Activated T-helper 1 cell treated with anti-CD3 and anti-CD28 coated beads, Interleukin-12 subunit alpha, Interleukin-12 subunit beta, Interleukin-2, Interleukin-4 antibody, amounts not matched to agents 30 ng/mL and 10 ng/mL and 1 ng/mL, durations not matched to agents 14 hours and 24 hours and 36 hours (primary cell): Measurements from ENCODE around the gene CDK19. TPM values are rescaled to one million over a fixed set of nuclear protein-coding genes. Genes with fewer than 3 reads are reported as not detected.
"Not testable (repeated sequence)": the region's sequence is repeated elsewhere in the genome, so short reads cannot be mapped to it uniquely, and the experiment has no call there.

Experiments
- DNase-seq: peaks from one replicate; pipeline ENCODE4 v3.0.0; 2021; ENCODE audit warnings: low spot score
- H3K27ac Mint-ChIP-seq: one replicate; pipeline ENCODE4 v1.8.0; 2021; ENCODE audit warnings: mild to moderate bottlenecking, mixed read lengths
- H3K27me3 Mint-ChIP-seq: one replicate; pipeline ENCODE4 v1.8.0; 2022; ENCODE audit warnings: mild to moderate bottlenecking, moderate library complexity, mixed read lengths; ENCODE audit not compliant: insufficient read depth
- H3K36me3 Mint-ChIP-seq: one replicate; pipeline ENCODE4 v1.8.0; 2021; ENCODE audit warnings: low read depth, mixed read lengths
- H3K4me1 Mint-ChIP-seq: one replicate; pipeline ENCODE4 v1.8.0; 2021; ENCODE audit warnings: low read depth, mixed read lengths
- H3K4me3 Mint-ChIP-seq: one replicate; pipeline ENCODE4 v1.8.0; 2021; ENCODE audit warnings: mild to moderate bottlenecking, moderate library complexity, mixed read lengths
- H3K9me3 Mint-ChIP-seq: one replicate; pipeline ENCODE4 v1.8.0; 2021; ENCODE audit warnings: mixed read lengths
- intact Hi-C: fragments of 100-400 bp; cut with micrococcal nuclease; formaldehyde crosslinking; loops from one replicate; pipeline ENCODE4 v1.15.1; 2024
- total RNA-seq: library from RNA; stranded (reverse); gene quantifications from 2 replicates; pipeline ENCODE4 v1.2.3, GENCODE V29; 2022

Gene CDK19
- total RNA-seq, 1 donor from 2014 or later: 12.4 TPM

GRCh38 chr6:110581679-110582078 is 233.6 kb downstream of the CDK19 start:
- intact Hi-C loops: no loop called here
- Mint-ChIP-seq H3K4me1 (no peaks in the 10 kb centered on the region), H3K27me3 (peaks cover 11% of the 10 kb centered on the region), H3K36me3 (no peaks in the 10 kb centered on the region), H3K4me3 (no peak overlapping the region), H3K9me3 (peaks cover 5% of the 10 kb centered on the region), H3K27ac (no peak overlapping the region)
- DNase-seq: no peak

- DNase-seq, H3K9me3 Mint-ChIP-seq, H3K36me3 Mint-ChIP-seq, intact Hi-C loops, H3K27ac Mint-ChIP-seq, H3K4me1 Mint-ChIP-seq, H3K4me3 Mint-ChIP-seq: not testable (repeated sequence)
- peaks cover 13% of the 10 kb centered on the region for H3K27me3 Mint-ChIP-seq
These were observed 237.6 kb downstream of the CDK19 start for GRCh38 chr6:110577596-110578167.

GRCh38 chr6:110575925-110576463 is 239.3 kb downstream of the CDK19 start:
- Mint-ChIP-seq H3K4me3 (no peak overlapping the region), H3K9me3 (peaks cover 5% of the 10 kb centered on the region), H3K36me3 (no peaks in the 10 kb centered on the region), H3K4me1 (no peaks in the 10 kb centered on the region), H3K27me3 (peaks cover 13% of the 10 kb centered on the region), H3K27ac (no peak overlapping the region)
- no peak for DNase-seq
- intact Hi-C loops: no loop called here

- Mint-ChIP-seq H3K27me3 (peaks cover 13% of the 10 kb centered on the region), H3K36me3 (no peaks in the 10 kb centered on the region), H3K4me1 (no peaks in the 10 kb centered on the region), H3K4me3 (no peak overlapping the region), H3K9me3 (peaks cover 5% of the 10 kb centered on the region), H3K27ac (no peak overlapping the region)
- intact Hi-C loops: no loop called here
- no peak for DNase-seq
These were observed 240.5 kb downstream of the CDK19 start for GRCh38 chr6:110574817-110575216.

- Mint-ChIP-seq H3K4me3 (no peak overlapping the region), H3K27me3 (peaks cover 5% of the 10 kb centered on the region), H3K4me1 (no peaks in the 10 kb centered on the region), H3K9me3 (no peaks in the 10 kb centered on the region), H3K27ac (no peak overlapping the region), H3K36me3 (no peaks in the 10 kb centered on the region)
- intact Hi-C loops: no loop called here
- no peak for DNase-seq
These were observed 241.7 kb downstream of the CDK19 start for GRCh38 chr6:110573537-110573936.

- peaks cover 5% of the 10 kb centered on the region for H3K27me3 Mint-ChIP-seq
- DNase-seq: no peak
- no peaks in the 10 kb centered on the region for H3K4me1 Mint-ChIP-seq
- no peaks in the 10 kb centered on the region for H3K36me3 Mint-ChIP-seq
- H3K9me3 Mint-ChIP-seq: no peaks in the 10 kb centered on the region
- no peak overlapping the region for H3K27ac Mint-ChIP-seq
- H3K4me3 Mint-ChIP-seq: no peak overlapping the region
- intact Hi-C loops: no loop called here
These were observed 242.1 kb downstream of the CDK19 start for GRCh38 chr6:110573136-110573535.

- Mint-ChIP-seq H3K9me3 (no peaks in the 10 kb centered on the region), H3K36me3 (no peaks in the 10 kb centered on the region)
- no peak for DNase-seq
These were observed 247.1 kb downstream of the CDK19 start for GRCh38 chr6:110567957-110568696.

GRCh38 chr6:110566346-110567125 is 248.7 kb downstream of the CDK19 start:
- intact Hi-C loops: no loop called here
- Mint-ChIP-seq H3K36me3 (peaks cover 2% of the 10 kb centered on the region), H3K9me3 (peaks cover 10% of the 10 kb centered on the region), H3K4me3 (no peak overlapping the region), H3K4me1 (peaks cover 5% of the 10 kb centered on the region), H3K27ac (no peak overlapping the region), H3K27me3 (no peaks in the 10 kb centered on the region)
- no peak for DNase-seq

More at GRCh38 chr6:110567957-110568696, 247.1 kb downstream of the CDK19 start:
- Mint-ChIP-seq H3K4me1 (no peaks in the 10 kb centered on the region), H3K27ac (no peak overlapping the region), H3K27me3 (no peaks in the 10 kb centered on the region), H3K4me3 (no peak overlapping the region)
- intact Hi-C loops: no loop called here

GRCh38 chr6:110564703-110565421 is 250.4 kb downstream of the CDK19 start:
- DNase-seq: no peak
- H3K27ac Mint-ChIP-seq: no peak overlapping the region
- H3K4me1 Mint-ChIP-seq: peaks cover 20% of the 10 kb centered on the region
- peaks cover 10% of the 10 kb centered on the region for H3K9me3 Mint-ChIP-seq
- H3K36me3 Mint-ChIP-seq: peaks cover 2% of the 10 kb centered on the region
- H3K27me3 Mint-ChIP-seq: no peaks in the 10 kb centered on the region
- intact Hi-C loops: no loop called here
- H3K4me3 Mint-ChIP-seq: no peak overlapping the region

GRCh38 chr6:110563711-110564110 is 251.6 kb downstream of the CDK19 start:
- intact Hi-C loops: no loop called here
- H3K27me3 Mint-ChIP-seq: no peaks in the 10 kb centered on the region
- DNase-seq: no peak

GRCh38 chr6:110562316-110562915 is 252.9 kb downstream of the CDK19 start:
- no peak overlapping the region for H3K27ac Mint-ChIP-seq
- no peak overlapping the region for H3K4me3 Mint-ChIP-seq
- H3K4me1 Mint-ChIP-seq: peaks cover 25% of the 10 kb centered on the region
- no peak for DNase-seq
- H3K9me3 Mint-ChIP-seq: peaks cover 10% of the 10 kb centered on the region
- intact Hi-C loops: no loop called here
- H3K36me3 Mint-ChIP-seq: peaks cover 4% of the 10 kb centered on the region
- H3K27me3 Mint-ChIP-seq: no peaks in the 10 kb centered on the region

More at GRCh38 chr6:110563711-110564110, 251.6 kb downstream of the CDK19 start:
- no peak overlapping the region for H3K27ac Mint-ChIP-seq
- peaks cover 4% of the 10 kb centered on the region for H3K36me3 Mint-ChIP-seq
- no peak overlapping the region for H3K4me3 Mint-ChIP-seq
- peaks cover 25% of the 10 kb centered on the region for H3K4me1 Mint-ChIP-seq
- peaks cover 10% of the 10 kb centered on the region for H3K9me3 Mint-ChIP-seq

GRCh38 chr6:110561696-110562095 is 253.6 kb downstream of the CDK19 start:
- Mint-ChIP-seq H3K36me3 (peaks cover 4% of the 10 kb centered on the region), H3K4me1 (peaks cover 25% of the 10 kb centered on the region), H3K9me3 (peaks cover 10% of the 10 kb centered on the region), H3K27me3 (no peaks in the 10 kb centered on the region), H3K27ac (no peak overlapping the region), H3K4me3 (no peak overlapping the region)
- no peak for DNase-seq
- intact Hi-C loops: no loop called here
